COLO829 (cell line): Measurements from ENCODE around the gene GBX1.
A peak's percentile ranks its signal among the peaks of the same experiment; 100 is the strongest.

Experiments used
- DNase-seq: peaks from one replicate; pipeline ENCODE4 v3.0.0; 2012; ENCODE audit warnings: low spot score

Gene GBX1

GRCh38 chr7:151173386-151174245 is 6.1 kb upstream of the GBX1 start:
- DNase-seq = no peak

- DNase-seq = peak; percentile 57
Measured at GRCh38 chr7:151172273-151173141, 5.0 kb upstream of the GBX1 start.

- no peak for DNase-seq
Measured at GRCh38 chr7:151168787-151169162, 1.3 kb upstream of the GBX1 start.

- DNase-seq = no peak
Measured at GRCh38 chr7:151168003-151168786, 701 bp upstream of the GBX1 start.

- DNase-seq = no peak
Measured at GRCh38 chr7:151166629-151167196, 781 bp downstream of the GBX1 start.

- no peak for DNase-seq
Measured at GRCh38 chr7:151161757-151162156, 5.7 kb downstream of the GBX1 start.

- DNase-seq = no peak
Measured at GRCh38 chr7:151157645-151158329, 9.7 kb downstream of the GBX1 start.

- no peak for DNase-seq
Measured at GRCh38 chr7:151152643-151153513, 14.6 kb downstream of the GBX1 start.

- no peak for DNase-seq
Measured at GRCh38 chr7:151150388-151150787, 17.1 kb downstream of the GBX1 start.

- DNase-seq = no peak
Measured at GRCh38 chr7:151148319-151149259, 18.9 kb downstream of the GBX1 start.

GRCh38 chr7:151146761-151147160 is 20.7 kb downstream of the GBX1 start:
- DNase-seq = no peak

GRCh38 chr7:151144387-151144786 is 23.1 kb downstream of the GBX1 start:
- no peak for DNase-seq

- DNase-seq = no peak
Measured at GRCh38 chr7:151143261-151144015, 24.1 kb downstream of the GBX1 start.

GRCh38 chr7:151142686-151143040 is 24.8 kb downstream of the GBX1 start:
- DNase-seq = no peak

GRCh38 chr7:151141855-151142685 is 25.4 kb downstream of the GBX1 start:
- DNase-seq = no peak

GRCh38 chr7:151141311-151141854 is 26.1 kb downstream of the GBX1 start:
- DNase-seq = no peak

GRCh38 chr7:151140826-151141225 is 26.7 kb downstream of the GBX1 start:
- DNase-seq = no peak
